ENCODE results near the gene CDCA4. TPM values are rescaled to one million over a fixed set of nuclear protein-coding genes. Genes with fewer than 3 reads are reported as not detected.

The CDCA4 gene
- total RNA-seq, 1 experiment from 2014 or later, result 41.4 TPM

- TF ChIP-seq CTCF (IDR thresholded peaks at IDR 0.05; ENCODE audit: insufficient read depth in 1 of 2, low read depth in 1 of 2, low read length in 1 of 2, severe bottlenecking in 1 of 2, unreplicated experiment in 1 of 2), result no peak
- no peaks in the 10 kb centered on the region for H3K9me3 ChIP-seq
- peaks cover 2% of the 10 kb centered on the region for H3K27me3 Mint-ChIP-seq (ENCODE audit: insufficient read depth, unreplicated experiment)
- POLR2A ChIA-PET, result no interaction called here
- CTCF ChIA-PET, result interaction anchor here (0.5 to 1.5 kb wide), 9 partner anchors 11 to 390 kb away, joined by 3 to 7 read pairs (median 4); partner anchors contain the start of genes CDCA4 and CLBA1
- H3K9me3 Mint-ChIP-seq (ENCODE audit: unreplicated experiment), result no peaks in the 10 kb centered on the region
- intact Hi-C loops (cut with micrococcal nuclease; ENCODE audit: unreplicated experiment), result loop anchor here (5.0 kb wide), 1 partner anchor 512 kb away; the partner anchor contains the start of gene CRIP1
- peak in 1 of 2 experiments; percentile 23 for DNase-seq
- H3K36me3 Mint-ChIP-seq (ENCODE audit: insufficient read depth, unreplicated experiment), result no peaks in the 10 kb centered on the region
- no peak overlapping the region for H3K4me3 Mint-ChIP-seq (ENCODE audit: unreplicated experiment)
- H3K27me3 ChIP-seq (replicated peaks; ENCODE audit: control insufficient read depth, insufficient read depth, low read length), result no peaks in the 10 kb centered on the region
- peaks cover 13% of the 10 kb centered on the region for H3K4me1 ChIP-seq
- no peak overlapping the region for H3K4me3 ChIP-seq (ENCODE audit: low read depth, low read length)
- H3K4me1 Mint-ChIP-seq (ENCODE audit: low read depth, unreplicated experiment), result peaks cover 7% of the 10 kb centered on the region
- BruUV-seq (replicated peaks), result no TSS peak
- no peaks in the 10 kb centered on the region for H3K36me3 ChIP-seq (ENCODE audit: control insufficient read depth, insufficient read depth, low read length)
- no peak overlapping the region for H3K27ac Mint-ChIP-seq (ENCODE audit: unreplicated experiment)
Measured at GRCh38 chr14:104974665-104975390, 46.1 kb downstream of the CDCA4 start.

GRCh38 chr14:104974146-104974541, 46.7 kb downstream of the CDCA4 start:
- CTCF ChIA-PET, result interaction anchor here (0.7 to 1.0 kb wide), 2 partner anchors 72 to 391 kb away, joined by 3 read pairs; no protein-coding TSS in a partner anchor
- BruUV-seq (replicated peaks), result no TSS peak

More at GRCh38 chr14:104974146-104974541, 46.7 kb downstream of the CDCA4 start:
- H3K9me3 ChIP-seq, result no peaks in the 10 kb centered on the region
- no peak for DNase-seq
- POLR2A ChIA-PET, result no interaction called here
- H3K4me1 Mint-ChIP-seq (ENCODE audit: low read depth, unreplicated experiment), result peaks cover 7% of the 10 kb centered on the region
- H3K9me3 Mint-ChIP-seq (ENCODE audit: unreplicated experiment), result no peaks in the 10 kb centered on the region
- no peak overlapping the region for H3K27ac Mint-ChIP-seq (ENCODE audit: unreplicated experiment)
- H3K4me3 Mint-ChIP-seq (ENCODE audit: unreplicated experiment), result no peak overlapping the region
- H3K4me1 ChIP-seq, result peaks cover 13% of the 10 kb centered on the region
- H3K36me3 Mint-ChIP-seq (ENCODE audit: insufficient read depth, unreplicated experiment), result no peaks in the 10 kb centered on the region
- peaks cover 2% of the 10 kb centered on the region for H3K27me3 Mint-ChIP-seq (ENCODE audit: insufficient read depth, unreplicated experiment)
- no peaks in the 10 kb centered on the region for H3K27me3 ChIP-seq (replicated peaks; ENCODE audit: control insufficient read depth, insufficient read depth, low read length)
- intact Hi-C loops (cut with micrococcal nuclease; ENCODE audit: unreplicated experiment), result no loop called here
- TF ChIP-seq CTCF (IDR thresholded peaks at IDR 0.05; ENCODE audit: insufficient read depth in 1 of 2, low read depth in 1 of 2, low read length in 1 of 2, severe bottlenecking in 1 of 2, unreplicated experiment in 1 of 2), result no peak
- no peaks in the 10 kb centered on the region for H3K36me3 ChIP-seq (ENCODE audit: control insufficient read depth, insufficient read depth, low read length)
- H3K4me3 ChIP-seq (ENCODE audit: low read depth, low read length), result no peak overlapping the region
